Smooth muscle cell (in vitro differentiated cells): ENCODE results near the gene MAST1. TPM values are rescaled to one million over a fixed set of nuclear protein-coding genes. Genes with fewer than 3 reads are reported as not detected.
A peak's percentile ranks its signal among the peaks of the same experiment; 100 is the strongest.

Experiments used
- DNase-seq: peaks from one replicate; lab custom pipeline; 2025; ENCODE audit not compliant: unreplicated experiment; lab: John Stamatoyannopoulos, UW
- H2AFZ ChIP-seq: fragments of 200-600 bp; sonication (generic); 2 replicates; pipeline ENCODE4 v1.6.0; 2016; ENCODE audit warnings: antibody characterized with exemption, low read depth, mild to moderate bottlenecking
- H3F3A ChIP-seq: fragments of 200-600 bp; sonication (generic); 2 replicates; pipeline ENCODE4 v1.6.0; 2017; ENCODE audit warnings: antibody characterized with exemption, low read depth
- H3K27ac ChIP-seq: fragments of 200-600 bp; sonication (generic); 2 replicates; pipeline ENCODE4 v1.5.1; 2016; ENCODE audit warnings: low read depth, mild to moderate bottlenecking
- H3K27me3 ChIP-seq: fragments of 200-600 bp; sonication (generic); 2 replicates; pipeline ENCODE4 v1.6.1; 2016; ENCODE audit warnings: low read depth, mild to moderate bottlenecking
- H3K36me3 ChIP-seq: fragments of 200-600 bp; sonication (generic); 2 replicates; pipeline ENCODE4 v1.5.1; 2016; ENCODE audit warnings: low read depth
- H3K4me1 ChIP-seq: fragments of 200-600 bp; sonication (generic); 2 replicates; pipeline ENCODE4 v1.5.1; 2016; ENCODE audit warnings: low read depth
- H3K4me2 ChIP-seq: fragments of 200-600 bp; sonication (generic); 2 replicates; pipeline ENCODE4 v1.6.0; 2016; ENCODE audit warnings: mild to moderate bottlenecking
- H3K4me3 ChIP-seq: fragments of 200-600 bp; sonication (generic); 2 replicates; pipeline ENCODE4 v1.5.1; 2016; ENCODE audit warnings: mild to moderate bottlenecking
- H3K79me2 ChIP-seq: fragments of 200-600 bp; sonication (generic); 2 replicates; pipeline ENCODE4 v1.6.0; 2016; ENCODE audit warnings: low read depth, mild to moderate bottlenecking
- H3K9ac ChIP-seq: fragments of 200-600 bp; sonication (generic); 2 replicates; pipeline ENCODE4 v1.6.0; 2016; ENCODE audit warnings: low read depth
- H3K9me3 ChIP-seq: fragments of 200-600 bp; sonication (generic); replicated peaks from 2 replicates; pipeline ENCODE4 v1.5.1; 2016; ENCODE audit warnings: low read depth
- H4K20me1 ChIP-seq: fragments of 200-600 bp; sonication (generic); 2 replicates; pipeline ENCODE4 v1.6.0; 2016; ENCODE audit warnings: low read depth
- WGBS: methylation state at CpG from one replicate; pipeline ENCODE4 v1.1.7; 2016; ENCODE audit warnings: low lambda C conversion rate; 5-methylcytosine and 5-hydroxymethylcytosine counted together
- polyA plus RNA-seq: library from polyadenylated mRNA; unstranded; fragments of >200 nt; fragmentation: Nextera tagmentation; extraction: Ambion mirVana; gene quantifications from 2 replicates; pipeline ENCODE4 v1.2.1, GENCODE V29; 2016
- total RNA-seq: library from RNA; depleted of rRNA; stranded (reverse); fragments of >200 nt; gene quantifications from 2 replicates; pipeline ENCODE4 v1.2.3, GENCODE V29; 2014
- TF ChIP-seq, protein P1 (sequence below): fragments of 200-600 bp; sonication (generic); IDR thresholded peaks from 2 replicates; pipeline ENCODE4 v1.5.1; 2017; ENCODE audit warnings: borderline replicate concordance, mild to moderate bottlenecking, antibody characterized with exemption; ENCODE audit not compliant: insufficient read depth, poor library complexity, severe bottlenecking

Gene MAST1
- total and polyA plus RNA-seq, 2 experiments from 2014 or later: 2.7 to 3.2 TPM

DNA sequence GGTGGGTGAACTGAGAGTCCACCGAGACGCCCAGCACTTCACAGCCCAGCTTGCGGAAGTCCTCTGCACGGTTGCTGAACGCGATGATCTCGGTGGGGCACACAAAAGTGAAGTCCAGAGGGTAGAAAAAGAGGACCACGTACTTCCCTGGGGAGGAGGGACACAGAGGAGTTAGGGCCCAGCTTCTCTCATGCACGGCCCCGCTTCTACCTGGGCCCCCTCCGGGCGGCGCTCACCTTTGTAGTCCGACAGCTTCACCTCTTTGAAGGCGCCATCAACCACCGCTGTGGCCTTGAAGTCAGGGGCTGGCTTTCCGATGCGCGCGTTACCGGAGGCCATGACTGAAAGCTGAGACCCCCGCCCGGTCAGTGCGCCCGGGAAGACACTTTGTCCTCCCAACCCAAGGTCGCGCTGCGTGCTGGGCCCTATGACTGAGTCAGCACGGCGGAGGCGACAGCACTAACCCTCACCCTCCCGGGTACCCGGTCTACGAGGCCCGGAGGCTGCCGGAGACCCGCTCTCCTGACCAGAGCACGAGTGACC lies 37.3 kb upstream of the MAST1 start:
- Histone ChIP-seq H3K4me1 (peaks cover 11% of the 10 kb centered on the region), H3F3A (peaks cover 9% of the 10 kb centered on the region), H3K27ac (no peak overlapping the region), H3K4me3 (peak overlapping the region; percentile 88), H2AFZ (peak overlapping the region; percentile 66), H3K9ac (peak overlapping the region; percentile 74), H3K79me2 (peaks cover 5% of the 10 kb centered on the region), H4K20me1 (peaks cover 6% of the 10 kb centered on the region), H3K36me3 (no peaks in the 10 kb centered on the region), H3K4me2 (peak overlapping the region; percentile 100), H3K9me3 (no peaks in the 10 kb centered on the region), H3K27me3 (no peaks in the 10 kb centered on the region)
- no peak for DNase-seq
- WGBS: 9% methylated on average over 38 of the region's 38 CpGs
- TF ChIP-seq, protein P1, sequence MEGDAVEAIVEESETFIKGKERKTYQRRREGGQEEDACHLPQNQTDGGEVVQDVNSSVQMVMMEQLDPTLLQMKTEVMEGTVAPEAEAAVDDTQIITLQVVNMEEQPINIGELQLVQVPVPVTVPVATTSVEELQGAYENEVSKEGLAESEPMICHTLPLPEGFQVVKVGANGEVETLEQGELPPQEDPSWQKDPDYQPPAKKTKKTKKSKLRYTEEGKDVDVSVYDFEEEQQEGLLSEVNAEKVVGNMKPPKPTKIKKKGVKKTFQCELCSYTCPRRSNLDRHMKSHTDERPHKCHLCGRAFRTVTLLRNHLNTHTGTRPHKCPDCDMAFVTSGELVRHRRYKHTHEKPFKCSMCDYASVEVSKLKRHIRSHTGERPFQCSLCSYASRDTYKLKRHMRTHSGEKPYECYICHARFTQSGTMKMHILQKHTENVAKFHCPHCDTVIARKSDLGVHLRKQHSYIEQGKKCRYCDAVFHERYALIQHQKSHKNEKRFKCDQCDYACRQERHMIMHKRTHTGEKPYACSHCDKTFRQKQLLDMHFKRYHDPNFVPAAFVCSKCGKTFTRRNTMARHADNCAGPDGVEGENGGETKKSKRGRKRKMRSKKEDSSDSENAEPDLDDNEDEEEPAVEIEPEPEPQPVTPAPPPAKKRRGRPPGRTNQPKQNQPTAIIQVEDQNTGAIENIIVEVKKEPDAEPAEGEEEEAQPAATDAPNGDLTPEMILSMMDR: no peak

DNA sequence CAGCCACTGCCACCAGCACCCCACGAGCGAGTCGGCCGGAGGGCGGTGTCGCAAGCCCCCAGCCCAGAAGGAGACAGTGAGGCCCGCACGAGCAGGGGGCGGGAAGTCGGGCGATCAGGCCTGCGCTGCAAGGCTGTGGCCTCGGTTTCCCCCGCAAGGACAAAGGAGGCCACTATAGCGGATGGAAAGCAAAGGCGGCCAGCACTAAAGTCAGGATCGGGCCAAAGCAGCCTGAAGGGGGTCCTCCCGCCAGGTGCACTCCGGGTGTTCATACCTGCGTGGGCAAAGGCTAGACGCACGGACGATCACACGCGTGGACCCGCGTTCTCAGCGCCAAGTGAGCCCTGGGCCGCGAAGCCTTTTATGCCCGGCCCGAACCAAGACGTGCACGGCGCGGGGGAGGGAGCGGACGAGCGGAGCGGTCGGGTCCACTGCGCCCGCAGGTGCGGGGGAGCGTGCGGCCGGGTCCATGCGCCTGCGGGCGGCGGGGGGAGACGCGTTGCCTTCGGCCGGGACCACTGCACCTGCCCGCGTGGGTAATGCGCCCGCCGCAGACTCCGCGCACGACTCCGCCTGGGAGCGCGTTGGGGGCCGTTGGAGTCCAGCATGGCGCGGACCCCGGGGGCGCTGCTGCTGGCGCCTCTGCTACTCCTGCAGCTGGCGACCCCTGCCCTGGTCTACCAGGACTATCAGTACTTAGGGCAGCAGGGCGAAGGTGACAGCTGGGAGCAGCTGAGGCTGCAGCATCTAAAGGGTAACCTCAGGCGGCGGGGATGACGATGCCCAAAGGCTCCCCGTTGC lies 36.6 kb upstream of the MAST1 start, which contains the start of the genes PRDX2 and THSD8:
TSS of gene PRDX2 (minus strand) at position 335 of the 801 bp plus-strand sequence. CDS start 539 bp downstream, outside the sequence.
TSS of gene THSD8 (plus strand) at position 604 of the 801 bp plus-strand sequence. CDS start at position 607, 3 bp downstream.
- peaks cover 9% of the 10 kb centered on the region for H3F3A ChIP-seq
- no peaks in the 10 kb centered on the region for H3K27me3 ChIP-seq
- no peaks in the 10 kb centered on the region for H3K9me3 ChIP-seq
- peak within 1 kb of the TSS; percentile 66 for H2AFZ ChIP-seq
- 1% methylated on average over 78 of the region's 78 CpGs for WGBS
- no peak for DNase-seq
- H3K4me1 ChIP-seq: peaks cover 11% of the 10 kb centered on the region
- H3K36me3 ChIP-seq: no peaks in the 10 kb centered on the region
- H3K4me2 ChIP-seq: peak within 1 kb of the TSS; percentile 100
- H3K79me2 ChIP-seq: peaks cover 5% of the 10 kb centered on the region
- H3K9ac ChIP-seq: peak within 1 kb of the TSS; percentile 74
- TF ChIP-seq, protein P1: no peak
- H3K4me3 ChIP-seq: peak within 1 kb of the TSS; percentile 88
- no peak within 1 kb of the TSS for H3K27ac ChIP-seq
- peaks cover 6% of the 10 kb centered on the region for H4K20me1 ChIP-seq

DNA sequence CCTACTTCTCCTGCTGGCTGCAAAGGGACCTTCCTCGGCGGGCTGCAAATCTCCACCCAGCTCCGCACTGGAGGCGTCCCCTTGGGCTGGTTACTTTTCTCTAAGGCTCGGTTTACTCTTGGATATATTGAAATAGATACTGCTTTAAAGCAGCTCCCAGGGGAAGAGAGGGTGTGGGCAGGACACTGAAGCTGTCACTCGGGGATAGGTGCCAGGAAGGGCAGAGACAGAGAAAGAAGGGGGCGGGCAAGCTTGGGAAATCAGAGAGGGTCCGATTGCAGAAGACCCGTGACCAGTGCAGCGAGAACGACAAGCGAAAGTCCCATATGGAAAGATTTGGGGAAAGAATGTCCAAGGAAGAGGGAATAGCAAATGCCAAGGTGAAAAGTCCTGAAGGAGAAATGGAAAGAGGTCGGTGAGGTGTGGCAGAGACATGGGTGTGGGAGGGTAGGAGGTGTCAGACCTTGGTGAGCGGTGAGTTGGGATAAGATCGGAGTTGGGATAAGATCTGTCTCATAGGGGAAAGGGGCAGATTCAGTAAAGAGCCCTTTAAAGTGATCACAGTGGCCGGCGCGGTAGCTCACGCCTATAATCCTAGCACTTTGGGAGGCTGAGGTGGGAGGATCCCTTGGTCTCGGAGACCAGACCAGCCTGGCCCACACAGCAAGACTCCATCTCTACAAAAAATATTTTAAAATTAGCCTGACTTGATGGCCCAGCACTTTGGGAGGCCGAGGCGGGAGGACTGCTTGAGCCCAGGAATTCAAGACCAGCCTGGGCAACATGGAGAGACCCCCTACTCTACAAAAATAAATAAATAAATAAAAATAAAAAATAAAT lies 35.8 kb upstream of the MAST1 start:
- no peak for DNase-seq
- H4K20me1 ChIP-seq: peaks cover 6% of the 10 kb centered on the region
- no peaks in the 10 kb centered on the region for H3K36me3 ChIP-seq
- no peaks in the 10 kb centered on the region for H3K9me3 ChIP-seq
- 57% methylated on average over 22 of the region's 22 CpGs for WGBS
- peak overlapping the region; percentile 100 for H3K4me2 ChIP-seq
- H3K9ac ChIP-seq: no peak overlapping the region
- no peak overlapping the region for H3K27ac ChIP-seq
- peaks cover 5% of the 10 kb centered on the region for H3K79me2 ChIP-seq
- TF ChIP-seq, protein P1: no peak
- peaks cover 2% of the 10 kb centered on the region for H3F3A ChIP-seq
- H2AFZ ChIP-seq: peak overlapping the region; percentile 66
- peak overlapping the region; percentile 88 for H3K4me3 ChIP-seq
- H3K27me3 ChIP-seq: no peaks in the 10 kb centered on the region
- peaks cover 14% of the 10 kb centered on the region for H3K4me1 ChIP-seq
